HCT116 (cell line): ENCODE data around the gene NAT9. TPM values are rescaled to one million over a fixed set of nuclear protein-coding genes. Genes with fewer than 3 reads are reported as not detected.

ENCODE experiments used
- ATAC-seq: fragments of 200-7000 bp; cut with Tn5 transposase; 2 replicates; pipeline ENCODE4 v1.9.1; 2020; ENCODE audit warnings: mild to moderate bottlenecking, moderate library complexity
- BruUV-seq: library from RNA; stranded (reverse); fragments of 400-500 nt; replicated peaks from 2 replicates; lab custom pipeline; 2021; lab: Mats Ljungman, UMichigan
- CTCF ChIA-PET: fragments of 300-600 bp; sonication (Branson Sonifier 250); formaldehyde crosslinking; loops from one replicate; lab custom pipeline; 2021; ENCODE audit warnings: antibody characterized with exemption; lab: Charles Lee
- POLR2A ChIA-PET: fragments of 300-600, 350-600 bp; sonication (Branson Sonifier 250); formaldehyde crosslinking; loops from one replicate; lab custom pipeline; 2021; ENCODE audit warnings: antibody characterized with exemption; lab: Charles Lee
- RAD21 ChIA-PET, 2 experiments: fragments of 300-600 bp; sonication (Branson Sonifier 250); formaldehyde crosslinking; loops; one replicate each; lab custom pipeline; 2023; ENCODE audit warnings: low total read pairs in 2 of 2; ENCODE audit not compliant: uncharacterized antibody in 2 of 2, unreplicated experiment in 2 of 2, low non-redundant PET in 1 of 2; lab: Charles Lee
- DNase-seq: peaks from one replicate; pipeline ENCODE4 v3.0.0-alpha.2; 2010; ENCODE audit warnings: low read depth, low spot score
- H2AFZ ChIP-seq: fragments of 200-600 bp; shearing (Covaris generic), sonication (generic); 2 replicates; pipeline ENCODE4 v1.6.1; 2017; ENCODE audit warnings: low read depth, mixed run types, mixed read lengths, antibody characterized with exemption, low read length; ENCODE audit not compliant: poor library complexity, severe bottlenecking
- H3K27ac ChIP-seq: 2 replicates; pipeline ENCODE4 v1.5.1; 2012; ENCODE audit warnings: low read depth, low read length
- H3K27me3 ChIP-seq: fragments of 200-600 bp; sonication (generic); 2 replicates; pipeline ENCODE4 v1.6.1; 2016; ENCODE audit warnings: mixed run types, low read length, mixed read lengths; ENCODE audit not compliant: insufficient read depth
- H3K36me3 ChIP-seq, 2 experiments: fragments of 200-500 bp in 1 of 2; fragments of 200-600 bp in 1 of 2; sonication (Bioruptor generic) in 1 of 2; sonication (generic) in 1 of 2; 2 replicates each; pipeline versions ENCODE4 v1.5.1 to v1.6.1; 2014 to 2016; ENCODE audit warnings: low read length in 2 of 2, inconsistent platforms in 1 of 2, mixed read lengths in 1 of 2, mixed run types in 1 of 2; ENCODE audit not compliant: insufficient read depth in 2 of 2, control insufficient read depth in 1 of 2
- H3K4me1 ChIP-seq, 2 experiments: fragments of 200-600 bp in 1 of 2; sonication (generic) in 1 of 2; 2 replicates each; pipeline versions ENCODE4 v1.5.1 to v1.6.1; 2012 to 2017; ENCODE audit warnings: low read length in 2 of 2, inconsistent platforms in 1 of 2, mild to moderate bottlenecking in 1 of 2, mixed read lengths in 1 of 2, mixed run types in 1 of 2, moderate library complexity in 1 of 2; ENCODE audit not compliant: insufficient read depth in 2 of 2, control insufficient read depth in 1 of 2
- H3K4me2 ChIP-seq: fragments of 200-600 bp; sonication (generic); 2 replicates; pipeline ENCODE4 v1.6.1; 2017; ENCODE audit warnings: mixed run types, low read length, mixed read lengths
- H3K4me3 ChIP-seq, 2 experiments: fragments of 200-600 bp in 1 of 2; sonication (generic) in 1 of 2; replicated peaks in 1 of 2; 2 replicates each; pipeline ENCODE4 v1.5.1; 2011 to 2016; ENCODE audit warnings: low read length in 2 of 2, control low read depth in 1 of 2, low read depth in 1 of 2, mild to moderate bottlenecking in 1 of 2, mixed read lengths in 1 of 2, mixed run types in 1 of 2
- H3K79me2 ChIP-seq: fragments of 200-600 bp; sonication (generic); 2 replicates; pipeline ENCODE4 v1.6.1; 2017; ENCODE audit warnings: mild to moderate bottlenecking, mixed run types, low read length, moderate library complexity, mixed read lengths; ENCODE audit not compliant: insufficient read depth
- H3K9ac ChIP-seq: fragments of 200-600 bp; sonication (generic); 2 replicates; pipeline ENCODE4 v1.6.1; 2016; ENCODE audit warnings: low read length, mixed read lengths
- H3K9me2 ChIP-seq: fragments of 200-600 bp; sonication (generic), shearing (Covaris generic); 2 replicates; pipeline ENCODE4 v1.6.1; 2017; ENCODE audit warnings: mixed run types, mild to moderate bottlenecking, moderate library complexity; ENCODE audit not compliant: insufficient read depth
- H3K9me3 ChIP-seq, 2 experiments: fragments of 200-500 bp in 1 of 2; fragments of 200-600 bp in 1 of 2; sonication (Bioruptor generic) in 1 of 2; sonication (generic) in 1 of 2; 2 replicates each; pipeline ENCODE4 v1.6.1; 2014 to 2017; ENCODE audit warnings: low read length in 2 of 2, mixed read lengths in 2 of 2, inconsistent platforms in 1 of 2, low read depth in 1 of 2, mild to moderate bottlenecking in 1 of 2, mixed run types in 1 of 2, moderate library complexity in 1 of 2; ENCODE audit not compliant: control insufficient read depth in 1 of 2, insufficient read depth in 1 of 2
- H4K20me1 ChIP-seq: fragments of 200-600 bp; sonication (generic), shearing (Covaris generic); 2 replicates; pipeline ENCODE4 v1.6.1; 2017; ENCODE audit warnings: mixed run types, mild to moderate bottlenecking, moderate library complexity; ENCODE audit not compliant: insufficient read depth
- EGR1 ChIP-seq: IDR thresholded peaks from 2 replicates; pipeline ENCODE4 v1.6.1; 2012; ENCODE audit warnings: low read depth
- JUND ChIP-seq: IDR thresholded peaks from 2 replicates; pipeline ENCODE4 v1.6.1; 2012
- POLR2A ChIP-seq: IDR thresholded peaks from 2 replicates; pipeline ENCODE4 v1.7.0; 2011; ENCODE audit warnings: borderline replicate concordance; ENCODE audit not compliant: insufficient read depth, insufficient read length; ENCODE audit errors: extremely low read depth
- RAD21 ChIP-seq: IDR thresholded peaks from 2 replicates; pipeline ENCODE4 v1.6.1; 2012; ENCODE audit warnings: low read depth, mild to moderate bottlenecking
- SIN3A ChIP-seq: IDR thresholded peaks from 2 replicates; pipeline ENCODE4 v1.6.1; 2012; ENCODE audit warnings: low read depth
- TCF7L2 ChIP-seq: IDR thresholded peaks from 2 replicates; pipeline ENCODE4 v1.7.0; 2011; ENCODE audit warnings: borderline replicate concordance, inconsistent platforms; ENCODE audit not compliant: insufficient read depth, insufficient read length; ENCODE audit errors: extremely low read depth
- ZFX ChIP-seq: fragments of 450-650 bp; IDR thresholded peaks from 2 replicates; pipeline ENCODE4 v1.6.1; 2017
- intact Hi-C: fragments of 100-400 bp; cut with micrococcal nuclease; formaldehyde crosslinking; loops from 2 replicates; pipeline ENCODE4 v1.10.0; 2022
- total RNA-seq: library from RNA; stranded (reverse); gene quantifications from one replicate; pipeline ENCODE4 v1.2.1, GENCODE V29; 2021; ENCODE audit not compliant: unreplicated experiment
- TF ChIP-seq, protein P1 (sequence below): IDR thresholded peaks from 2 replicates; pipeline ENCODE4 v1.6.1; 2012
- TF ChIP-seq, protein P2 (sequence below): IDR thresholded peaks from 2 replicates; pipeline ENCODE4 v1.6.1; 2012

NAT9 gene
- total RNA-seq, 1 experiment from 2014 or later: 88.7 TPM

GRCh38 chr17:74760404-74761105 is 15.6 kb downstream of the NAT9 start:
- ATAC-seq: no peak
- no peaks in the 10 kb centered on the region for H3K9me2 ChIP-seq
- no TSS peak for BruUV-seq
- H3K9ac ChIP-seq: peak overlapping the region; percentile 3; the same call in 1 of the 2 replicates
- no peaks in the 10 kb centered on the region for H3K9me3 ChIP-seq
- intact Hi-C loops: no loop called here
- ChIA-PET RAD21 (no interaction called here), CTCF (interaction anchor here (0.6 to 4.1 kb wide), 5 partner anchors 10 to 567 kb away, joined by 3 to 20 read pairs (median 3); no protein-coding TSS in a partner anchor), POLR2A (interaction anchor here (1.2 to 3.9 kb wide), 3 partner anchors 9 to 16 kb away, joined by 5 to 18 read pairs (median 7); partner anchors contain the start of gene NAT9)
- H3K4me2 ChIP-seq: peak overlapping the region; percentile 85
- H3K4me1 ChIP-seq: peaks cover 46 to 54% of the 10 kb centered on the region in 2 experiments
- peaks cover 0 to 4% of the 10 kb centered on the region in 2 experiments; a peak in 1 of 4 replicates for H3K36me3 ChIP-seq
- H3K27me3 ChIP-seq: no peaks in the 10 kb centered on the region
- TF ChIP-seq TCF7L2: no peak
- no peak for TF ChIP-seq POLR2A
- no peak for TF ChIP-seq EGR1
- no peak overlapping the region for H2AFZ ChIP-seq
- H4K20me1 ChIP-seq: no peaks in the 10 kb centered on the region; the same call in 1 of the 2 replicates
- peak overlapping the region; percentile 1; the same call in 1 of the 2 replicates for H3K27ac ChIP-seq
- no peak overlapping the region for H3K4me3 ChIP-seq
- DNase-seq: no peak
- peaks cover 56% of the 10 kb centered on the region for H3K79me2 ChIP-seq

- no peak for TF ChIP-seq POLR2A
- TF ChIP-seq RAD21: no peak
- TF ChIP-seq, protein P1, sequence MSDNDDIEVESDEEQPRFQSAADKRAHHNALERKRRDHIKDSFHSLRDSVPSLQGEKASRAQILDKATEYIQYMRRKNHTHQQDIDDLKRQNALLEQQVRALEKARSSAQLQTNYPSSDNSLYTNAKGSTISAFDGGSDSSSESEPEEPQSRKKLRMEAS: no peak
- TF ChIP-seq ZFX: no peak
- TF ChIP-seq JUND: no peak
- TF ChIP-seq, protein P2, sequence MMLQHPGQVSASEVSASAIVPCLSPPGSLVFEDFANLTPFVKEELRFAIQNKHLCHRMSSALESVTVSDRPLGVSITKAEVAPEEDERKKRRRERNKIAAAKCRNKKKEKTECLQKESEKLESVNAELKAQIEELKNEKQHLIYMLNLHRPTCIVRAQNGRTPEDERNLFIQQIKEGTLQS: no peak
- no peak for TF ChIP-seq SIN3A
- TF ChIP-seq, all 23 proteins: peak for 0
- peaks cover 62% of the 10 kb centered on the region for H3K79me2 ChIP-seq
- no peaks in the 10 kb centered on the region for H3K27me3 ChIP-seq
- peak overlapping the region; percentile 3; the same call in 1 of the 2 replicates for H3K9ac ChIP-seq
- no TSS peak for BruUV-seq
- H3K36me3 ChIP-seq: peaks cover 0 to 2% of the 10 kb centered on the region in 2 experiments; a peak in 1 of 4 replicates
- peaks cover 46 to 54% of the 10 kb centered on the region in 2 experiments for H3K4me1 ChIP-seq
- H3K9me3 ChIP-seq: no peaks in the 10 kb centered on the region
- ChIA-PET POLR2A (interaction anchor here (1.2 to 3.9 kb wide), 4 partner anchors 10 to 16 kb away, joined by 4 to 18 read pairs (median 6); partner anchors contain the start of gene NAT9), RAD21 (no interaction called here), CTCF (interaction anchor here (0.7 to 4.1 kb wide), 5 partner anchors 10 to 103 kb away, joined by 3 to 20 read pairs (median 3); no protein-coding TSS in a partner anchor)
- peak overlapping the region; percentile 85 for H3K4me2 ChIP-seq
- no peaks in the 10 kb centered on the region for H3K9me2 ChIP-seq
- ATAC-seq (no peak), DNase-seq (no peak)
- H4K20me1 ChIP-seq: no peaks in the 10 kb centered on the region; the same call in 1 of the 2 replicates
- no peak overlapping the region for H3K4me3 ChIP-seq
- peak overlapping the region; percentile 1; the same call in 1 of the 2 replicates for H3K27ac ChIP-seq
- intact Hi-C loops: no loop called here
- no peak overlapping the region for H2AFZ ChIP-seq
These were observed 16.2 kb downstream of the NAT9 start for GRCh38 chr17:74759941-74760340.
